K562 (cell line): Measurements from ENCODE around the gene CCDC34.

ENCODE experiments used
- ATF1 ChIP-seq, 2 experiments: fragments of 450-650 bp in 1 of 2; IDR thresholded peaks; 2 replicates each; pipeline ENCODE4 v1.6.1; 2016; ENCODE audit warnings: missing compliant biosample characterization in 1 of 2, missing genetic modification characterization in 1 of 2
- BRF2 ChIP-seq: IDR thresholded peaks from 3 replicates; pipeline ENCODE4 v1.6.1; 2011; ENCODE audit warnings: borderline replicate concordance, mild to moderate bottlenecking; ENCODE audit not compliant: insufficient read length, insufficient read depth
- ELF1 ChIP-seq: fragments of 200-800 bp; sonication (Bioruptor generic); IDR thresholded peaks from 2 replicates; pipeline ENCODE4 v1.6.1; 2016; ENCODE audit warnings: missing genetic modification characterization, missing compliant biosample characterization
- EZH2 ChIP-seq: IDR thresholded peaks from 2 replicates; pipeline ENCODE4 v1.6.1; 2012; ENCODE audit warnings: low read depth, mild to moderate bottlenecking, inconsistent platforms, low read length, borderline replicate concordance
- HIVEP1 ChIP-seq: fragments of 250-450 bp; sonication (Bioruptor Pico); IDR thresholded peaks from 2 replicates; pipeline ENCODE4 v1.4.0; 2020; ENCODE audit warnings: mild to moderate bottlenecking
- L3MBTL2 ChIP-seq: fragments of 450-650 bp; IDR thresholded peaks from 2 replicates; pipeline ENCODE4 v1.6.1; 2016; ENCODE audit warnings: mild to moderate bottlenecking, moderate library complexity
- NFE2L1 ChIP-seq: fragments of 450-650 bp; IDR thresholded peaks from 2 replicates; pipeline ENCODE4 v1.6.1; 2016; ENCODE audit warnings: missing genetic modification characterization, low read depth, mild to moderate bottlenecking, missing compliant biosample characterization, moderate library complexity, borderline replicate concordance
- NFRKB ChIP-seq: fragments of 450-650 bp; IDR thresholded peaks from 2 replicates; pipeline ENCODE4 v1.6.1; 2016; ENCODE audit warnings: low read depth
- RBM22 ChIP-seq: fragments of 200-400 bp; formaldehyde crosslinking; IDR thresholded peaks from 2 replicates; pipeline ENCODE4 v1.6.1; 2018; ENCODE audit warnings: low read length, low read depth; ENCODE audit not compliant: poor library complexity, severe bottlenecking
- TAF1 ChIP-seq: IDR thresholded peaks from 2 replicates; pipeline ENCODE4 v1.6.1; 2011; ENCODE audit warnings: mild to moderate bottlenecking, low read length, moderate library complexity; ENCODE audit not compliant: insufficient read depth, control insufficient read depth, severe bottlenecking; ENCODE audit errors: extremely low read depth
- YY1 ChIP-seq, 3 experiments: IDR thresholded peaks; 2 replicates each; pipeline ENCODE4 v1.6.1; 2011; ENCODE audit warnings: low read length in 2 of 3, mild to moderate bottlenecking in 2 of 3, moderate library complexity in 2 of 3, borderline replicate concordance in 1 of 3, control low read depth in 1 of 3, low read depth in 1 of 3; ENCODE audit not compliant: insufficient read depth in 3 of 3, insufficient replicate concordance in 2 of 3, control insufficient read depth in 1 of 3, insufficient read length in 1 of 3; ENCODE audit errors: extremely low read depth in 1 of 3
- ZFPM2 ChIP-seq: fragments of 250-450 bp; sonication (Bioruptor Pico); IDR thresholded peaks from 2 replicates; pipeline ENCODE4 v1.5.1; 2022; ENCODE audit warnings: mild to moderate bottlenecking
- ZNF41 ChIP-seq: fragments of 250-450 bp; sonication (Bioruptor Pico); conservative IDR thresholded peaks from 2 replicates; pipeline ENCODE4 v1.4.0; 2020; ENCODE audit warnings: mild to moderate bottlenecking
- TF ChIP-seq, protein P1 (sequence below): fragments of 250-450 bp; sonication (Bioruptor Pico); IDR thresholded peaks from 2 replicates; pipeline ENCODE4 v1.5.0; 2021

- TF ChIP-seq, protein P1, sequence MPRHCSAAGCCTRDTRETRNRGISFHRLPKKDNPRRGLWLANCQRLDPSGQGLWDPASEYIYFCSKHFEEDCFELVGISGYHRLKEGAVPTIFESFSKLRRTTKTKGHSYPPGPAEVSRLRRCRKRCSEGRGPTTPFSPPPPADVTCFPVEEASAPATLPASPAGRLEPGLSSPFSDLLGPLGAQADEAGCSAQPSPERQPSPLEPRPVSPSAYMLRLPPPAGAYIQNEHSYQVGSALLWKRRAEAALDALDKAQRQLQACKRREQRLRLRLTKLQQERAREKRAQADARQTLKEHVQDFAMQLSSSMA (CRISPR knock-in tag): no peak
- no peak for TF ChIP-seq HIVEP1 (CRISPR knock-in tag)
- TF ChIP-seq NFRKB: no peak
- no peak for TF ChIP-seq ZNF41
- no peak for TF ChIP-seq TAF1
- TF ChIP-seq ZFPM2 (CRISPR knock-in tag): no peak
- TF ChIP-seq ATF1 (CRISPR knock-in tag; IDR thresholded peaks at IDR 0.05): no peak
- TF ChIP-seq ATF1 (tag; IDR thresholded peaks at IDR 0.05): no peak
- TF ChIP-seq L3MBTL2: no peak
- no peak for TF ChIP-seq RBM22
- no peak for TF ChIP-seq ELF1 (tag)
- no peak for TF ChIP-seq NFE2L1
- no peak for TF ChIP-seq BRF2
- no peak for TF ChIP-seq EZH2
- TF ChIP-seq YY1 (IDR thresholded peaks at IDR 0.05; ENCODE audit: borderline replicate concordance in 1 of 3, control insufficient read depth in 1 of 3, extremely low read depth in 1 of 3, insufficient read depth in 3 of 3, insufficient read length in 1 of 3, insufficient replicate concordance in 2 of 3, low read depth in 1 of 3, low read length in 2 of 3): no peak
Observed at GRCh38 chr11:27310182-27310581, 52.8 kb downstream of the CCDC34 start.
